Osteoblast (primary cell): ENCODE measurements around the gene ADCY7. TPM values are rescaled to one million over a fixed set of nuclear protein-coding genes. Genes with fewer than 3 reads are reported as not detected.

Experiments
- DNase-seq: peaks from one replicate; pipeline ENCODE4 v3.0.0; 2011; ENCODE audit warnings: low spot score, mixed read lengths; ENCODE audit not compliant: insufficient read length; ENCODE audit errors: missing footprints
- H2AFZ ChIP-seq: 2 replicates; pipeline ENCODE4 v1.6.0; 2011; ENCODE audit warnings: mild to moderate bottlenecking, low read length
- H3K27ac ChIP-seq: 2 replicates; pipeline ENCODE4 v1.5.1; 2011; ENCODE audit warnings: mild to moderate bottlenecking, low read depth, low read length, moderate library complexity
- H3K27me3 ChIP-seq: 2 replicates; pipeline ENCODE4 v1.6.0; 2012; ENCODE audit warnings: mild to moderate bottlenecking, control low read depth, inconsistent platforms, low read length, moderate library complexity; ENCODE audit not compliant: insufficient read depth
- H3K36me3 ChIP-seq: 2 replicates; pipeline ENCODE4 v1.5.1; 2011; ENCODE audit warnings: mild to moderate bottlenecking, low read length, control low read depth, moderate library complexity; ENCODE audit not compliant: insufficient read depth
- H3K4me1 ChIP-seq: 2 replicates; pipeline ENCODE4 v1.5.1; 2011; ENCODE audit warnings: mild to moderate bottlenecking, low read length, control low read depth, moderate library complexity; ENCODE audit not compliant: insufficient read depth
- H3K4me2 ChIP-seq: 2 replicates; pipeline ENCODE4 v1.6.0; 2011; ENCODE audit warnings: mild to moderate bottlenecking, low read length; ENCODE audit not compliant: insufficient read depth
- H3K4me3 ChIP-seq: fragments of 200-600 bp; sonication (generic); 3 replicates; pipeline ENCODE4 v1.5.1; 2012; ENCODE audit warnings: mild to moderate bottlenecking, low read length, inconsistent platforms; ENCODE audit not compliant: insufficient read depth
- H3K79me2 ChIP-seq: 2 replicates; pipeline ENCODE4 v1.6.0; 2012; ENCODE audit warnings: mild to moderate bottlenecking, low read length, control low read depth, inconsistent platforms; ENCODE audit not compliant: insufficient read depth
- H3K9me3 ChIP-seq: 2 replicates; pipeline ENCODE4 v1.5.1; 2011; ENCODE audit warnings: low read depth, low read length, control low read depth
- H4K20me1 ChIP-seq: 2 replicates; pipeline ENCODE4 v1.6.0; 2012; ENCODE audit warnings: mild to moderate bottlenecking, low read length, control low read depth; ENCODE audit not compliant: insufficient read depth
- total RNA-seq: library from RNA; depleted of rRNA; stranded (reverse); fragments of >200 nt; gene quantifications from 2 replicates; pipeline ENCODE4 v1.2.3, GENCODE V29; 2012
- TF ChIP-seq, protein P1 (sequence below): IDR thresholded peaks from 2 replicates; pipeline ENCODE4 v1.5.1; 2011; ENCODE audit warnings: mild to moderate bottlenecking, low read depth, low read length, moderate library complexity; ENCODE audit errors: extremely low read depth

The ADCY7 gene
- total RNA-seq, 1 donor: 51.0 TPM

DNA sequence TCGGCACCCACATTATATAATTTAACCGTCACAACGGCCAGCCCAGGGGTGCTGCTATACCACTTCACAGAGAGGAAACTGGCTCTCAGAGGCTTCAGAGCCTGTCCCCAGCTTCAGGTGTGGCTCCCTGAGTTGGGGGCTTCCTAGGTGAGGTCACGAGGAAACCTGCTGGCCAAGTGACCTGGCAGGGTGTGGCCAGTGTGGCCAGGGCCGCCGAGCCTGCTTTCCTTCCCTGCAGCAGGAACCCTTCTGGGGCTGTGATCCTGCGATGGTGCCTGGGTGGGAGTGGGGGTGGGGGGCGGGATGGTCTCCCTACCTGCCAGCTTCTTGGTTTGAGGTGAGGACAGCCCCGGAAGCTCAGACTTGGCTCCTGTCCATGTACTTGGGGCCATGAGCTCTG lies 39.9 kb downstream of the ADCY7 start:
- Histone ChIP-seq H4K20me1 (peaks cover 2% of the 10 kb centered on the region), H3K27me3 (no peaks in the 10 kb centered on the region), H3K9me3 (no peaks in the 10 kb centered on the region), H3K4me3 (no peak overlapping the region), H3K4me2 (no peak overlapping the region), H3K27ac (no peak overlapping the region), H2AFZ (no peak overlapping the region), H3K4me1 (peaks cover 45% of the 10 kb centered on the region), H3K79me2 (no peaks in the 10 kb centered on the region), H3K36me3 (peaks cover 20% of the 10 kb centered on the region)
- TF ChIP-seq, protein P1, sequence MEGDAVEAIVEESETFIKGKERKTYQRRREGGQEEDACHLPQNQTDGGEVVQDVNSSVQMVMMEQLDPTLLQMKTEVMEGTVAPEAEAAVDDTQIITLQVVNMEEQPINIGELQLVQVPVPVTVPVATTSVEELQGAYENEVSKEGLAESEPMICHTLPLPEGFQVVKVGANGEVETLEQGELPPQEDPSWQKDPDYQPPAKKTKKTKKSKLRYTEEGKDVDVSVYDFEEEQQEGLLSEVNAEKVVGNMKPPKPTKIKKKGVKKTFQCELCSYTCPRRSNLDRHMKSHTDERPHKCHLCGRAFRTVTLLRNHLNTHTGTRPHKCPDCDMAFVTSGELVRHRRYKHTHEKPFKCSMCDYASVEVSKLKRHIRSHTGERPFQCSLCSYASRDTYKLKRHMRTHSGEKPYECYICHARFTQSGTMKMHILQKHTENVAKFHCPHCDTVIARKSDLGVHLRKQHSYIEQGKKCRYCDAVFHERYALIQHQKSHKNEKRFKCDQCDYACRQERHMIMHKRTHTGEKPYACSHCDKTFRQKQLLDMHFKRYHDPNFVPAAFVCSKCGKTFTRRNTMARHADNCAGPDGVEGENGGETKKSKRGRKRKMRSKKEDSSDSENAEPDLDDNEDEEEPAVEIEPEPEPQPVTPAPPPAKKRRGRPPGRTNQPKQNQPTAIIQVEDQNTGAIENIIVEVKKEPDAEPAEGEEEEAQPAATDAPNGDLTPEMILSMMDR: no peak
- peak; percentile 45 for DNase-seq

DNA sequence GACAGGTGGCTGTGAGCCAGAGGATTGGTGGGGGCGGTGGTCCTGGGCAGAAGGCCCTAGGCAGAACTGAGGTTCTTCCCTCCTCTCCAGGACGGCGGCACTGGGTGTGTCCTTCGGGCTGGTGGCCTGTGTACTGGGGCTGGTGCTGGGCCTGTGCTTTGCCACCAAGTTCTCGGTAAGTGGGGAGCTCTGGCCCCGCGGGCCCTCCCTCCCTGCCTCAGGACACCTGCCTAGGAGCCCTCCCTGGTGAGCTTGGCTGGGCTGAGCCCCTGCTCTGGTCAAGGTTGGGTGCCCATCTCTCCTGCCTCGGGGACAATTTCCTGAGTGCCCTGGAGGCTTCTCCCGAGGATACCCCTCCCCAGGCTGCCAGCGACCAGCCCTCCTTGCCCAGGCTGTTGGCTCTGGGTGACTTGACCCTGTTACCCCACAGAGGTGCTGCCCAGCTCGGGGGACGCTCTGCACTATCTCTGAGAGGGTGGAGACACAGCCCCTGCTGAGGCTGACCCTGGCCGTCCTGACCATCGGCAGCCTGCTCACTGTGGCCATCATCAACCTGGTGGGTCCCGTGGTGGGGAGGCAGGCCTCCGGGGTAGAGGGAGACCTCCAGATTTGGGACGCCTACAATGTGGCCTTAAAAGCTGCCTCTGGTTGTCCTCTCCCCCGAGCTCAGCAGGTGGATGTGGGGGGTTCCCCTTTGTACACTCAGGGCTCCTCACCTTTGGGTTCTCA lies 42.0 kb downstream of the ADCY7 start:
- Histone ChIP-seq H3K4me3 (no peak overlapping the region), H3K36me3 (peaks cover 30% of the 10 kb centered on the region), H3K79me2 (no peaks in the 10 kb centered on the region), H2AFZ (no peak overlapping the region), H3K4me1 (peaks cover 25% of the 10 kb centered on the region), H3K4me2 (no peak overlapping the region), H4K20me1 (peaks cover 2% of the 10 kb centered on the region), H3K27ac (no peak overlapping the region), H3K27me3 (no peaks in the 10 kb centered on the region), H3K9me3 (no peaks in the 10 kb centered on the region)
- peak; percentile 54 for DNase-seq
- TF ChIP-seq, protein P1: no peak

DNA sequence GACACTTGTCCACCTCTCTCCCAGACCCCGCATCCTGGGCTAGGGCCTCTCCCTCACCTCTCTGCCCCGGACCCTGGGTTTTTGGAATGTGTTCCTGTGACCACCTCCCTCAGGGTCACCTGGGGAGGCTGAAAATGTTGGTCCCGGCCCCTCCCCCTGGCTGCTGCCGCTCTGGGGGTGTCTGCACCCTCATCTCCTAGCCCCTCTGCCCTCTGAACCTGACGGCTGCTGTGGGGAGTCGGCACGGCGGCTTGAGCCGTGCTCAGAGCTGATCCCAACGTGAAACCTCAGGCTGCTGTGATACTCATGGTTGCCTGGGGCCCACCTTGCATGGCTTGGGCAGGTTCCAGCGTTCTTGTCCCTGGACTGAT lies 42.8 kb downstream of the ADCY7 start:
- H3K79me2 ChIP-seq: no peaks in the 10 kb centered on the region
- peaks cover 37% of the 10 kb centered on the region for H3K36me3 ChIP-seq
- no peak overlapping the region for H2AFZ ChIP-seq
- peaks cover 2% of the 10 kb centered on the region for H4K20me1 ChIP-seq
- peaks cover 18% of the 10 kb centered on the region for H3K4me1 ChIP-seq
- no peak overlapping the region for H3K27ac ChIP-seq
- H3K27me3 ChIP-seq: no peaks in the 10 kb centered on the region
- H3K9me3 ChIP-seq: no peaks in the 10 kb centered on the region
- TF ChIP-seq, protein P1: no peak
- DNase-seq: peak; percentile 41
- H3K4me2 ChIP-seq: no peak overlapping the region
- H3K4me3 ChIP-seq: no peak overlapping the region

DNA sequence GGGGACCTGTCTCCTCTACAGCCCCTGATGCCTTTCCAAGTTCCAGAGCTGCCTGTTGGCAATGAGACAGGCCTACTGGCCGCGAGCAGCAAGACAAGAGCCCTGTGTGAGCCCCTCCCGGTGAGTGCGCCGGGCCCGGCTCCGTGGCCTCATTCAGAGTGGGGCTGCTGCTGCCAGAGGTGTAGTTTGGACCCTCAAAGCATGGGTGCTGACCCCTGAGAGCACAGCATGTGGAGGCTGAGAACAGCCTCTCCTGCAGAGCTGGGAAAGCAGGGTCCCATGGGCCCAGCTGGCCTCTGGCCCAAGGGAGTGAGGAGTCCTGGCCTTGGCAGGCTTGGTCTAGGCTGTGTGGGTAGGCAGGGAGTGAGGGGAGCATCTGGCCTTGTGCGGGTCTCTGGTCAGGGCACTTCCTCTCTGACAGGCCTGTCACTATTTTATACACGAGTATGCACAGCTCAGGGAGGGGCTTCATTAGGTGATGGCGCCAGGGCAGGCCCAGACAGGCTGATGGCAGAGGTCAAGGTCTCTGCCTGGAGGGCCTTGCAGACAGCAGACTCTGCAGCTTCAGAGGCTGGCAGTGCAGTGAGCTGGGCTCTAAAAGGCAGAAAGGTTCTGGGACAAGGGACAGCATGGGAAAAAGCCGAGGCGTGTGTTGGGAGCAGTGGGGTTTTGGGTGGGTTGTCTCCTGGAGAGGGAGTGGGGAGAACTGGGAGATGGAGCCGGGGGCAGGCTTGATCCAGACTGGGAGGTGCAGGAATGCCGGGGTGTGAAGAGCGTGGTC lies 43.4 kb downstream of the ADCY7 start:
- H3K4me3 ChIP-seq: no peak overlapping the region
- H3K9me3 ChIP-seq: no peaks in the 10 kb centered on the region
- peak; percentile 83 for DNase-seq
- no peak overlapping the region for H3K4me2 ChIP-seq
- no peak overlapping the region for H3K27ac ChIP-seq
- no peaks in the 10 kb centered on the region for H3K27me3 ChIP-seq
- H3K79me2 ChIP-seq: no peaks in the 10 kb centered on the region
- H3K36me3 ChIP-seq: peaks cover 39% of the 10 kb centered on the region
- TF ChIP-seq, protein P1: no peak
- H3K4me1 ChIP-seq: peaks cover 12% of the 10 kb centered on the region
- H2AFZ ChIP-seq: no peak overlapping the region
- H4K20me1 ChIP-seq: peaks cover 2% of the 10 kb centered on the region
